ENCODE measurements around the gene IL12B. TPM values are rescaled to one million over a fixed set of nuclear protein-coding genes. Genes with fewer than 3 reads are reported as not detected.

The IL12B gene
- total RNA-seq, 1 experiment from 2014 or later, result not detected

DNA sequence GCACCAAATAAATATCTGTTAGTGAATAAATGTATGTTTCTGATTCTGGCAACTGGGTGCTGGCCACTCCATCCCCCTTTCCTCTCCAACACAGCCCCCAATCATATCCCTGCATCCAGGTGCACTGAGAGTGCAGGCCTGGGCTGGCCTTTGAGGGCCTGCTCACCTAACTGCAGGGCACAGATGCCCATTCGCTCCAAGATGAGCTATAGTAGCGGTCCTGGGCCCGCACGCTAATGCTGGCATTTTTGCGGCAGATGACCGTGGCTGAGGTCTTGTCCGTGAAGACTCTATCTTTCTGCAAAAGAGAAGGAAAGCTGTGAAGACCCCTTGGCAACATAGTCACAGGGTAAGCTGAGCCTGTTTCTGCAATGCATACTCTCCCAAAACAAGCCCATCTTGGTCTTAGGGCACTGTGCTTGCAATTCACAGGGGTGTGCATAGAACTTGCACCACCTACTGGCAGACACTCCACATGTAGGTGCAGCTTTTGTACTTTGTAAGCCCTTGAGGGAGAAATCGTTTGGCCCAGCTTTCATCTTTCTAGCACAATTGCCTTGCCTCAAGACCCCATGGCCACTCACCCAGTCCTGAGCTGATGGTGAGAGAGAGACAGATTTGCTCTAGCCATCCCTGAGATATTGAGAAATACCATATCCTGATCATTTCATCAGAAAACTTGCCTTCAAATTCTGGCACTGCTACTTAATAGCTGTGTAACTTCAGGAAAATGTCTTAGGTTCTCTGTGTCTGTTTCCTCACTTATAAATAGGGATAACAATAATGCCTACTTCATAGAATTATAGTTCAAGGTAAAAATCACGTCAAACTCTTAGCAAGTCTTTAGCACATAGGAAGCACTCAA is 13.5 kb downstream of the IL12B start:
- POLR2A ChIA-PET, result no interaction called here
- TF ChIP-seq, protein P1, sequence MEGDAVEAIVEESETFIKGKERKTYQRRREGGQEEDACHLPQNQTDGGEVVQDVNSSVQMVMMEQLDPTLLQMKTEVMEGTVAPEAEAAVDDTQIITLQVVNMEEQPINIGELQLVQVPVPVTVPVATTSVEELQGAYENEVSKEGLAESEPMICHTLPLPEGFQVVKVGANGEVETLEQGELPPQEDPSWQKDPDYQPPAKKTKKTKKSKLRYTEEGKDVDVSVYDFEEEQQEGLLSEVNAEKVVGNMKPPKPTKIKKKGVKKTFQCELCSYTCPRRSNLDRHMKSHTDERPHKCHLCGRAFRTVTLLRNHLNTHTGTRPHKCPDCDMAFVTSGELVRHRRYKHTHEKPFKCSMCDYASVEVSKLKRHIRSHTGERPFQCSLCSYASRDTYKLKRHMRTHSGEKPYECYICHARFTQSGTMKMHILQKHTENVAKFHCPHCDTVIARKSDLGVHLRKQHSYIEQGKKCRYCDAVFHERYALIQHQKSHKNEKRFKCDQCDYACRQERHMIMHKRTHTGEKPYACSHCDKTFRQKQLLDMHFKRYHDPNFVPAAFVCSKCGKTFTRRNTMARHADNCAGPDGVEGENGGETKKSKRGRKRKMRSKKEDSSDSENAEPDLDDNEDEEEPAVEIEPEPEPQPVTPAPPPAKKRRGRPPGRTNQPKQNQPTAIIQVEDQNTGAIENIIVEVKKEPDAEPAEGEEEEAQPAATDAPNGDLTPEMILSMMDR (IDR thresholded peaks at IDR 0.05), result peak; percentile 84
- TF ChIP-seq SIN3A (IDR thresholded peaks at IDR 0.05; ENCODE audit: borderline replicate concordance, insufficient read depth, low read depth, low read length), result no peak
- TF ChIP-seq, protein P2, sequence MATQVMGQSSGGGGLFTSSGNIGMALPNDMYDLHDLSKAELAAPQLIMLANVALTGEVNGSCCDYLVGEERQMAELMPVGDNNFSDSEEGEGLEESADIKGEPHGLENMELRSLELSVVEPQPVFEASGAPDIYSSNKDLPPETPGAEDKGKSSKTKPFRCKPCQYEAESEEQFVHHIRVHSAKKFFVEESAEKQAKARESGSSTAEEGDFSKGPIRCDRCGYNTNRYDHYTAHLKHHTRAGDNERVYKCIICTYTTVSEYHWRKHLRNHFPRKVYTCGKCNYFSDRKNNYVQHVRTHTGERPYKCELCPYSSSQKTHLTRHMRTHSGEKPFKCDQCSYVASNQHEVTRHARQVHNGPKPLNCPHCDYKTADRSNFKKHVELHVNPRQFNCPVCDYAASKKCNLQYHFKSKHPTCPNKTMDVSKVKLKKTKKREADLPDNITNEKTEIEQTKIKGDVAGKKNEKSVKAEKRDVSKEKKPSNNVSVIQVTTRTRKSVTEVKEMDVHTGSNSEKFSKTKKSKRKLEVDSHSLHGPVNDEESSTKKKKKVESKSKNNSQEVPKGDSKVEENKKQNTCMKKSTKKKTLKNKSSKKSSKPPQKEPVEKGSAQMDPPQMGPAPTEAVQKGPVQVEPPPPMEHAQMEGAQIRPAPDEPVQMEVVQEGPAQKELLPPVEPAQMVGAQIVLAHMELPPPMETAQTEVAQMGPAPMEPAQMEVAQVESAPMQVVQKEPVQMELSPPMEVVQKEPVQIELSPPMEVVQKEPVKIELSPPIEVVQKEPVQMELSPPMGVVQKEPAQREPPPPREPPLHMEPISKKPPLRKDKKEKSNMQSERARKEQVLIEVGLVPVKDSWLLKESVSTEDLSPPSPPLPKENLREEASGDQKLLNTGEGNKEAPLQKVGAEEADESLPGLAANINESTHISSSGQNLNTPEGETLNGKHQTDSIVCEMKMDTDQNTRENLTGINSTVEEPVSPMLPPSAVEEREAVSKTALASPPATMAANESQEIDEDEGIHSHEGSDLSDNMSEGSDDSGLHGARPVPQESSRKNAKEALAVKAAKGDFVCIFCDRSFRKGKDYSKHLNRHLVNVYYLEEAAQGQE (IDR thresholded peaks at IDR 0.05; ENCODE audit: insufficient read depth in 1 of 2, low read depth in 2 of 2, low read length in 1 of 2), result no peak
- TF ChIP-seq TCF7L2 (IDR thresholded peaks at IDR 0.05; ENCODE audit: low read depth, low read length), result no peak
- Histone ChIP-seq H3K27ac (ENCODE audit: low read length) (no peak overlapping the region), H3K4me1 (ENCODE audit: control insufficient read depth, insufficient read depth, low read length) (no peaks in the 10 kb centered on the region), H3K4me3 (ENCODE audit: low read depth in 2 of 2, low read length in 2 of 2) (no peak overlapping the region), H3K27me3 (ENCODE audit: control insufficient read depth, insufficient read depth, low read length) (peaks cover 6% of the 10 kb centered on the region), H3K36me3 (ENCODE audit: control insufficient read depth, insufficient read depth, low read length) (no peaks in the 10 kb centered on the region), H3K9me3 (ENCODE audit: control insufficient read depth, insufficient read depth, low read depth, low read length) (no peaks in the 10 kb centered on the region)
- in situ Hi-C loops (cut with HindIII; ENCODE audit: low pct_unique_long_range_greater_than_20kb, low sequenced_read_pairs) (no loop called here), intact Hi-C loops (cut with micrococcal nuclease; ENCODE audit: unreplicated experiment) (loop anchor here (2.0 kb wide), 1 partner anchor 160 kb away; no protein-coding TSS in a partner anchor)
- DNase-seq (ENCODE audit: low read depth, low spot score) (peak; percentile 35), ATAC-seq (peak; percentile 96)
- CTCF ChIA-PET, result interaction anchor here (0.5 to 2.1 kb wide), 4 partner anchors 30 to 191 kb away, joined by 3 to 12 read pairs (median 10); no protein-coding TSS in a partner anchor
- no TSS peak for BruUV-seq (replicated peaks)

DNA sequence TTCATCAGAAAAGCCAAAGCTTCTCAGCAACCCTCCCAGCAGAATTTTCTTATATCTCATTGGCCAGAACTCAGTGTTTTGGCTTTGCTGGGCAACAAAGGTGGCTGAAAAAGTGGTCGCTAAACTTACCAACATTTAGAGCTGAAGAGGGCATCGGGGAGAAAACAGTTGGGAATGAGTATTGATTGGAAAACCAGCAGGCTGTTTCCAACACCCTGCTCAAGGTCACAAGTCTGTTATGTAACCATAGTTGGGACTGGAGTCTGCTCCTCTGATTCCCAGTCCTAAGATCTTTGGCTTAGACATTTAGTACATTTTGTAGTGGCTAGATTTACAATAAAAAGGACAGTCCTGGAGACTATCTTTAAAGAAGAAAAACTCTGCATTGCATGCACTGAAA is 17.1 kb downstream of the IL12B start:
- ChIA-PET POLR2A (no interaction called here), CTCF (no interaction called here)
- in situ Hi-C loops (cut with HindIII; ENCODE audit: low pct_unique_long_range_greater_than_20kb, low sequenced_read_pairs) (no loop called here), intact Hi-C loops (cut with micrococcal nuclease; ENCODE audit: unreplicated experiment) (no loop called here)
- no peak for TF ChIP-seq TCF7L2 (IDR thresholded peaks at IDR 0.05; ENCODE audit: low read depth, low read length)
- Histone ChIP-seq H3K27me3 (ENCODE audit: control insufficient read depth, insufficient read depth, low read length) (peaks cover 17% of the 10 kb centered on the region), H3K4me1 (ENCODE audit: control insufficient read depth, insufficient read depth, low read length) (no peaks in the 10 kb centered on the region), H3K9me3 (ENCODE audit: control insufficient read depth, insufficient read depth, low read depth, low read length) (no peaks in the 10 kb centered on the region), H3K27ac (ENCODE audit: low read length) (no peak overlapping the region), H3K4me3 (ENCODE audit: low read depth in 2 of 2, low read length in 2 of 2) (no peak overlapping the region), H3K36me3 (ENCODE audit: control insufficient read depth, insufficient read depth, low read length) (no peaks in the 10 kb centered on the region)
- no TSS peak for BruUV-seq (replicated peaks)
- DNase-seq (ENCODE audit: low read depth, low spot score) (no peak), ATAC-seq (no peak)

DNA sequence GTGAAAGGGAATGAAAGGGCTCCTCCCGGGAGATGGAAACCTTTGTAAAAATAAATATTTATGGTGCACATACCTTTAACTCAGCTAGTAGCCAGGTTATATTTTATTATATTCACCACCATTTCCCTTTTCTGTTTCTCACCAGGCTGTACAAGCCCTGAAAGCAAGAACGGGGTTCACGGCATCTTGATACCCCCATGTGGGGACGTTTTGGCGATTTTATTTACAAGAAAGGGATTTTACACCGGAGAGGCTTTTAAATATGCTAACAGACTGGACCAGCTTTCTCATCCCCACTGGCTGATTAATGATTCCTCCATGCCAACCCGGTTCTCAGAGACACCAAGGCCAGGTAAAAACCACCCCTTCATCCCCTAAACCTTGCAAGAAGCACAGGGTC is 19.2 kb downstream of the IL12B start:
- POLR2A ChIA-PET, result no interaction called here
- no peak for DNase-seq (ENCODE audit: low read depth, low spot score)
- TF ChIP-seq POLR2AphosphoS5 (IDR thresholded peaks at IDR 0.05; ENCODE audit: low read depth, low read length) (no peak), SIN3A (IDR thresholded peaks at IDR 0.05; ENCODE audit: borderline replicate concordance, insufficient read depth, low read depth, low read length) (no peak), TCF7L2 (IDR thresholded peaks at IDR 0.05; ENCODE audit: low read depth, low read length) (no peak)
- TF ChIP-seq, protein P1 (IDR thresholded peaks at IDR 0.05), result no peak
- TF ChIP-seq, protein P2 (IDR thresholded peaks at IDR 0.05; ENCODE audit: insufficient read depth in 1 of 2, low read depth in 2 of 2, low read length in 1 of 2), result no peak
- H3K27ac ChIP-seq (ENCODE audit: low read length), result no peak overlapping the region
- H3K4me3 ChIP-seq (ENCODE audit: low read depth in 2 of 2, low read length in 2 of 2), result no peak overlapping the region
- in situ Hi-C loops (cut with HindIII; ENCODE audit: low pct_unique_long_range_greater_than_20kb, low sequenced_read_pairs) (no loop called here), intact Hi-C loops (cut with micrococcal nuclease; ENCODE audit: unreplicated experiment) (no loop called here)
- no peaks in the 10 kb centered on the region for H3K4me1 ChIP-seq (ENCODE audit: control insufficient read depth, insufficient read depth, low read length)
- CTCF ChIA-PET, result interaction anchor here (1.1 kb wide), 1 partner anchor 21 kb away, joined by 3 read pairs; no protein-coding TSS in a partner anchor
- H3K27me3 ChIP-seq (ENCODE audit: control insufficient read depth, insufficient read depth, low read length), result peaks cover 22% of the 10 kb centered on the region
- no TSS peak for BruUV-seq (replicated peaks)
- ATAC-seq, result no peak
- no peaks in the 10 kb centered on the region for H3K9me3 ChIP-seq (ENCODE audit: control insufficient read depth, insufficient read depth, low read depth, low read length)
- no peaks in the 10 kb centered on the region for H3K36me3 ChIP-seq (ENCODE audit: control insufficient read depth, insufficient read depth, low read length)

All from Panc1 (cell line).